K562 (cell line): ENCODE results near the gene AGFG2. TPM values are rescaled to one million over a fixed set of nuclear protein-coding genes. Genes with fewer than 3 reads are reported as not detected.

Experiments
- CEBPZ ChIP-seq: fragments of 150-350 bp; IDR thresholded peaks from 2 replicates; pipeline ENCODE4 v1.6.1; 2014; ENCODE audit warnings: low read depth, mild to moderate bottlenecking, low read length, borderline replicate concordance
- E2F8 ChIP-seq: fragments of 450-650 bp; IDR thresholded peaks from 2 replicates; pipeline ENCODE4 v1.7.1; 2018; ENCODE audit warnings: mild to moderate bottlenecking, low read depth; ENCODE audit not compliant: partially characterized antibody
- ETS1 ChIP-seq: conservative IDR thresholded peaks from 2 replicates; pipeline ENCODE4 v1.6.1; 2011; ENCODE audit warnings: low read depth, mild to moderate bottlenecking, low read length; ENCODE audit not compliant: control insufficient read depth
- FOXK1 ChIP-seq: sonication (generic); formaldehyde crosslinking; IDR thresholded peaks from 2 replicates; pipeline ENCODE4 v1.8.0; 2022; ENCODE audit warnings: missing genetic modification reagents, mild to moderate bottlenecking, borderline replicate concordance
- GTF2A2 ChIP-seq: IDR thresholded peaks from 2 replicates; pipeline ENCODE4 v1.6.1; 2016; ENCODE audit warnings: mild to moderate bottlenecking, missing genetic modification characterization, missing compliant biosample characterization
- HOXB6 ChIP-seq: fragments of 250-450 bp; sonication (Bioruptor Pico); IDR thresholded peaks from 2 replicates; pipeline ENCODE4 v1.5.1; 2022; ENCODE audit warnings: mild to moderate bottlenecking, borderline replicate concordance
- HSF4 ChIP-seq: fragments of 250-450 bp; sonication (Bioruptor Pico); IDR thresholded peaks from 2 replicates; pipeline ENCODE4 v2.1.2; 2022; ENCODE audit warnings: mild to moderate bottlenecking, moderate library complexity, borderline replicate concordance
- KHSRP ChIP-seq: fragments of 450-650 bp; IDR thresholded peaks from 2 replicates; pipeline ENCODE4 v1.6.1; 2017
- KLF13 ChIP-seq: fragments of 450-650 bp; IDR thresholded peaks from 2 replicates; pipeline ENCODE4 v1.6.1; 2016; ENCODE audit warnings: missing genetic modification characterization, low read depth, mild to moderate bottlenecking, missing compliant biosample characterization, moderate library complexity, borderline replicate concordance
- MAFF ChIP-seq: IDR thresholded peaks from 2 replicates; pipeline ENCODE4 v1.6.1; 2012; ENCODE audit warnings: low read length, improper control_type of control experiment
- MTA2 ChIP-seq: fragments of 450-650 bp; IDR thresholded peaks from 2 replicates; pipeline ENCODE4 v1.6.1; 2016; ENCODE audit warnings: low read depth
- MYBL2 ChIP-seq, 2 experiments: fragments of 450-650 bp in 1 of 2; sonication (generic) in 1 of 2; formaldehyde crosslinking in 1 of 2; IDR thresholded peaks; 2 replicates each; pipeline versions ENCODE4 v1.6.1 to v1.8.1; 2017 to 2022; ENCODE audit warnings: borderline replicate concordance in 1 of 2, inconsistent platforms in 1 of 2, low read depth in 1 of 2, mild to moderate bottlenecking in 1 of 2, missing genetic modification reagents in 1 of 2, moderate library complexity in 1 of 2
- MYC ChIP-seq, 2 experiments: fragments of 250-450 bp in 1 of 2; sonication (Bioruptor Pico) in 1 of 2; IDR thresholded peaks; 2 replicates each; pipeline versions ENCODE4 v1.5.1 to v1.6.1; 2012 to 2021; ENCODE audit warnings: low read depth in 2 of 2, borderline replicate concordance in 1 of 2, improper control_type of control experiment in 1 of 2, low read length in 1 of 2, mild to moderate bottlenecking in 1 of 2, moderate library complexity in 1 of 2
- NR4A1 ChIP-seq, 2 experiments: fragments of 250-450 bp in 1 of 2; fragments of 450-650 bp in 1 of 2; sonication (Bioruptor Pico) in 1 of 2; IDR thresholded peaks; 2 replicates each; pipeline versions ENCODE4 v1.4.0 to v1.6.1; 2016 to 2020; ENCODE audit warnings: mild to moderate bottlenecking in 2 of 2, missing compliant biosample characterization in 1 of 2, missing genetic modification characterization in 1 of 2, moderate library complexity in 1 of 2
- RBM22 ChIP-seq: fragments of 200-400 bp; formaldehyde crosslinking; IDR thresholded peaks from 2 replicates; pipeline ENCODE4 v1.6.1; 2018; ENCODE audit warnings: low read length, low read depth; ENCODE audit not compliant: poor library complexity, severe bottlenecking
- SMAD3 ChIP-seq: fragments of 450-650 bp; formaldehyde crosslinking; conservative IDR thresholded peaks from 2 replicates; pipeline ENCODE4 v1.4.0; 2020; ENCODE audit warnings: mild to moderate bottlenecking
- TARDBP ChIP-seq: fragments of 450-650 bp; IDR thresholded peaks from 2 replicates; pipeline ENCODE4 v1.6.1; 2016
- ZEB2 ChIP-seq: fragments of 450-650 bp; IDR thresholded peaks from 2 replicates; pipeline ENCODE4 v1.6.1; 2016
- ZNF165 ChIP-seq: fragments of 250-450 bp; sonication (Bioruptor Pico); IDR thresholded peaks from 2 replicates; pipeline ENCODE4 v1.4.0; 2020; ENCODE audit warnings: borderline replicate concordance
- polyA plus RNA-seq, 8 experiments: library from polyadenylated mRNA; depleted of rRNA in 4 of 8; stranded (reverse) in 5 of 8; unstranded in 3 of 8; fragments of >200 nt; fragmentation: Nextera tagmentation in 2 of 8; fragmentation: Illumina TruSeq in 1 of 8; extraction: Ambion mirVana in 2 of 8; extraction: Trizol in 1 of 8; gene quantifications; 2 replicates each; pipeline versions ENCODE4 v1.2.1 to v1.2.3, GENCODE V29; 2011 to 2014; ENCODE audit warnings: inconsistent platforms in 1 of 8, missing spikeins in 1 of 8
- total RNA-seq, 7 experiments: library from RNA; depleted of rRNA in 6 of 7; stranded (reverse); fragments of >200 nt in 6 of 7; fragmentation: Illumina TruSeq in 2 of 7; extraction: Trizol in 2 of 7; gene quantifications; 2 replicates each; pipeline versions ENCODE4 v1.2.1 to v1.2.3, GENCODE V29; 2011 to 2021; ENCODE audit warnings: low replicate concordance in 1 of 7

Gene AGFG2
- total and polyA plus RNA-seq, 9 of the 15 experiments (the other 6 are each of a cell fraction or from before 2014, with no cell fraction given) = 0.31 to 23.1 (median 6.5) TPM

- TF ChIP-seq MYC (IDR thresholded peaks at IDR 0.05; ENCODE audit: low read depth, low read length) (peak; percentile 67; the same call in 1 of the 2 replicates), MYC (CRISPR knock-in tag; IDR thresholded peaks at IDR 0.05; ENCODE audit: borderline replicate concordance, low read depth) (peak; percentile 87; the same call in 1 of the 2 replicates), HSF4 (0 out of 2 replicates have a peak, but pooled peaks have one; percentile 32), TARDBP (peak; percentile 94), MYBL2 (IDR thresholded peaks at IDR 0.05; ENCODE audit: low read depth) (peak; percentile 86; the same call in 1 of the 2 replicates), MYBL2 (CRISPR knock-in tag; IDR thresholded peaks at IDR 0.05; ENCODE audit: borderline replicate concordance) (no peak), MAFF (no peak), ZNF165 (CRISPR knock-in tag) (no peak), E2F8 (peak; percentile 24), KLF13 (tag) (peak; percentile 62; the same call in 1 of the 2 replicates), KHSRP (no peak), NR4A1 (CRISPR knock-in tag; IDR thresholded peaks at IDR 0.05) (0 out of 2 replicates have a peak, but pooled peaks have one; percentile 22), NR4A1 (tag; IDR thresholded peaks at IDR 0.05) (peak; percentile 86), HOXB6 (CRISPR knock-in tag) (peak; percentile 33; the same call in 1 of the 2 replicates), FOXK1 (no peak), SMAD3 (CRISPR knock-in tag) (peak; percentile 70; the same call in 1 of the 2 replicates), MTA2 (peak; percentile 25; the same call in 1 of the 2 replicates), ETS1 (peak; percentile 74), GTF2A2 (tag) (no peak), RBM22 (peak; percentile 88), CEBPZ (no peak), ZEB2 (peak; percentile 87)
These were observed 46.7 kb downstream of the AGFG2 start, which contains the start of gene LRCH4 (continued) for GRCh38 chr7:100585511-100586265.
